ENCODE data around the gene NUDT14. TPM values are rescaled to one million over a fixed set of nuclear protein-coding genes. Genes with fewer than 3 reads are reported as not detected.

NUDT14 gene
- 6.3 and 15.8 TPM in 2 replicates for total RNA-seq (2014; rRNA removed; shearing (Covaris generic))

GRCh38 chr14:105180592-105181548 is at the start of gene NUDT14:
Gene NUDT14, minus strand, starts transcription at chr14:105181312. Its CDS starts 103 bp downstream, at chr14:105181209.
- DNase-seq (ENCODE audit: low read depth), result peak; percentile 41

- no peak for DNase-seq (ENCODE audit: low read depth)
Measured at GRCh38 chr14:105229099-105229655, 48.1 kb upstream of the NUDT14 start.

- no peak for DNase-seq (ENCODE audit: low read depth)
Measured at GRCh38 chr14:105228562-105228961, 47.5 kb upstream of the NUDT14 start.

- DNase-seq (ENCODE audit: low read depth), result no peak
Measured at GRCh38 chr14:105227346-105227745, 46.2 kb upstream of the NUDT14 start.

- DNase-seq (ENCODE audit: low read depth), result no peak
Measured at GRCh38 chr14:105226198-105226597, 45.1 kb upstream of the NUDT14 start.

- no peak for DNase-seq (ENCODE audit: low read depth)
Measured at GRCh38 chr14:105224845-105225570, 43.9 kb upstream of the NUDT14 start.

- DNase-seq (ENCODE audit: low read depth), result no peak
Measured at GRCh38 chr14:105223770-105224544, 42.8 kb upstream of the NUDT14 start.

- no peak for DNase-seq (ENCODE audit: low read depth)
Measured at GRCh38 chr14:105223260-105223659, 42.1 kb upstream of the NUDT14 start.

GRCh38 chr14:105221598-105222178 is 40.6 kb upstream of the NUDT14 start:
- DNase-seq (ENCODE audit: low read depth), result no peak

GRCh38 chr14:105220699-105221597 is 39.8 kb upstream of the NUDT14 start:
- DNase-seq (ENCODE audit: low read depth), result no peak

GRCh38 chr14:105219753-105220152 is 38.6 kb upstream of the NUDT14 start:
- DNase-seq (ENCODE audit: low read depth), result no peak

- no peak for DNase-seq (ENCODE audit: low read depth)
Measured at GRCh38 chr14:105219043-105219612, 38.0 kb upstream of the NUDT14 start.

GRCh38 chr14:105218611-105219010 is 37.5 kb upstream of the NUDT14 start:
- no peak for DNase-seq (ENCODE audit: low read depth)

GRCh38 chr14:105217774-105218173 is 36.7 kb upstream of the NUDT14 start:
- DNase-seq (ENCODE audit: low read depth), result no peak

- DNase-seq (ENCODE audit: low read depth), result no peak
Measured at GRCh38 chr14:105216490-105217247, 35.6 kb upstream of the NUDT14 start.

- DNase-seq (ENCODE audit: low read depth), result no peak
Measured at GRCh38 chr14:105215602-105216001, 34.5 kb upstream of the NUDT14 start.

- DNase-seq (ENCODE audit: low read depth), result no peak
Measured at GRCh38 chr14:105214324-105214915, 33.3 kb upstream of the NUDT14 start.

- DNase-seq (ENCODE audit: low read depth), result no peak
Measured at GRCh38 chr14:105213361-105213760, 32.2 kb upstream of the NUDT14 start.
